HUDEP-2 (cell line): ENCODE results near the gene RNF157.
"Not testable (repeated sequence)": the region's sequence is repeated elsewhere in the genome, so short reads cannot be mapped to it uniquely, and the experiment has no call there.

Experiments
- DNase-seq, 76 experiments: peaks; one replicate each; lab custom pipeline; 2025; ENCODE audit not compliant: unreplicated experiment in 76 of 76; lab: John Stamatoyannopoulos, UW

The RNF157 gene

GRCh38 chr17:76255801-76256429 lies 15.6 kb upstream of the RNF157 start:
- DNase-seq = no peak

DNA sequence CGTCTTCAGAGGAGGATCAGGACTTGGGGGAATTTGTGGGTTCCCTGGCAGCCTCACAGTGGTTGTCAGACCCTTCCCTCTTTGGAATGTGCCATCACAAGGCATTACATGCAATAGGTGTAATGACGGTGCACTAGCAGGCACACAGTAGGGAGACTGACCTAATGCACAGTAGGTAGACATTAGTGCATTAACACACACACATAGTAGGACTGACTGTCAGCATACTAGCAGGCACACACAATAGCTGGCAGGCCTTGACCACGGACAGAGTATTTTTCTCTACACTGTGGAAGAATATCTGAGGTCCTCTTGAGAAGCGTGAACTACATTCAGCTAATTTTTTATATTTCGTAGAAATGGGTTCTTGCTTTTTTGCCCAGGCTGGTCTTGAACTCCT lies 14.0 kb upstream of the RNF157 start:
- DNase-seq = no peak

DNA sequence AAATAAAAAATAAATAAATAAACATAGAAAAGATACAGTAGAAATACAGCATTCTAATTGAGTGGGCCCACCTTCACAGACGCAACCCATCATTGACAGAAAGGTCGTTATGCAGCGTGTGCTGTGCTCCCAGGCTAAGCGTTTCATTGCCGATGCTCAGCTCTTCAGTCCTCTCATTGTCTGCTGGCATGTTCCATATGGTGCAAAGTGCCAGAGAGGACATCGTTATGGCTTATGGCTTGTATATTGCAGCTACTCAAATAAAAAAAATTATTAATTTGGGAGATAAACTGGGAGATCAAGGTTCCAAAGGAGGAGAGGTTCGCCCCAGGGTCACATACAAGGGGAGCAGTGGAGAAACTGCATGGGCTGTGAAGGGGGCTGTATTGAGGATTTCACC lies 13.5 kb upstream of the RNF157 start:
- no peak for DNase-seq

GRCh38 chr17:76252967-76253766 lies 12.9 kb upstream of the RNF157 start:
- DNase-seq = not testable (repeated sequence)

GRCh38 chr17:76252040-76252954 lies 12.0 kb upstream of the RNF157 start:
- no peak for DNase-seq

DNA sequence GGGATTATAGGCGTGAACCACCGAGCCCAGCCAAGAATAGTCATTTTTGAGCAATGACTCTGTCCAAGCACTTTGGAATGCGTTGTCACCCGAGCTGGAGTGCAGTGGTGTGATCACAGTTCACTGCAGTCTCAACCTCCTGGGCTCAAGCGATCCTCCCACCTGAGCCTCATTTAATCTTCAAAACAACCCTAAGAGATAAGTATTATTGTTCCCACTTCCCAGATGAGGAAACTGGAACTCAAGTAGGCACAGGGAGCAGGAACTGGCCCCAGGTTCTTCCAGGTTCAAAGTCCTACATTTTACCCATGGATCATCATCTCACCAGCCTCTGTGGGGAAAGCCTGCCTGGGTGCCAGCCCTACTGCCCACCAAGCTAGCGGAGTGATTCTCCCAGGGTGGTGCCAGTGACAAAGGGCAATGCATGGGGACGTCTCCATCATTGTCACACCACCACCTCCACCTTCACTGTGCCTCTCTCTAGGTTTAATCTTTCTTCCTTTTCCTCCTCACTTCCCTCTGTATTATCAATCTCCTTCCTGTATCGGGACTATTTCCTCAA lies 11.3 kb upstream of the RNF157 start:
- no peak for DNase-seq

DNA sequence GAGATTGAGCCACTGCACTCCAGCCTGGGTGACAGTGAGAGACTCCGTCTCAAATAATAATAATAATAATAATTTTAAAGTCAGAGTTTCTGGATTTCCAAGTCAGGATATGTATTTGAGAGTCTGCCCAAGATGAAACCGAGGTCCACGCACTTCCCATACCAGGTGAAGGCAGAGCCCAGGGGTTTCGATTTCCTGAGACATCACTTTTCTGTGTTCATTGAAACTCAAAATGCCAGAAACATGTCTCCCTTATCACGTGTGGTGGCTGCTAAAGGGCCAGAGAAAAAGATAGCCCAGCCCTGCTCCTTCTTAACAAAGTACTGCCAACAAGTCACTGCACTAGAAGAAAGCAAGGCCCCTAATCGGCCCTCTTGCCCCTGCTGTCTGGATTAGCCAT lies 9.8 kb upstream of the RNF157 start:
- DNase-seq = no peak

DNA sequence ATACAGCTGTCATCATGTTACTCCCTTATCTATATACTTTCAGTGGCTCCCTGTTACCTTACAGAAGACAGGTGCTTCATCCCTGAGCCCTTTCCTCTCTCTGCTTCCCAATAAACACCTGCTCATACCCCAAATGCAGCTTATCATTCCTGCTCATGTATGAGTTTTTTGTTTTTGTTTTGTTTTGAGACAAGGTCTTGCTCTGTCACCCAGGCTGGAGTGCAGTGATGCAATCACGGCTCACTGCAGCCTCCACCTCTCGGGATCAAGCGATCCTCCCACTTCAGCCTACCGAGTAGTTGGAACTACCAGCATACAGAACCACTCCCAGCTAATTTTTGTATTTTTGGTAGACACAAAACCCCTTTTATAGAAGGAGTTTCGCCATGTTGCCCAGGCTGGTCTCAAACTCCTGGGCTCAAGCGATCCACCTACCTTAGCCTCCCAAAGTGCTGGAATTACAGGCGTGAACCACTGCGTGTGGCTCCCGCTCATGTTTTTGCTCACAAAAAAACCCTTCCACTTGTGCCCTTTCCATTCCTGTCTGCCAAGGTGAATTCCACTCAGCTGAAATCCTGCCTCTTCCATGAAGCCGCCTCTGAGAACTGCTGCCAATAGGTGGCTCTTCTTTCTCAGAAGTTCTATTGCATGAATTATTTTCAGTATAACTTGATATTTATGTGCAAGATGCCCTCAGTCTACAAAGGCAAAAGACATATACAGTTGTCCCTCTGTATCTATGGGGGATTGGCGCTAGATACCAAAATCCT lies 7.9 kb upstream of the RNF157 start:
- no peak for DNase-seq

GRCh38 chr17:76247304-76247703 lies 7.0 kb upstream of the RNF157 start:
- DNase-seq = no peak

GRCh38 chr17:76246080-76247066 lies 6.1 kb upstream of the RNF157 start:
- no peak for DNase-seq

DNA sequence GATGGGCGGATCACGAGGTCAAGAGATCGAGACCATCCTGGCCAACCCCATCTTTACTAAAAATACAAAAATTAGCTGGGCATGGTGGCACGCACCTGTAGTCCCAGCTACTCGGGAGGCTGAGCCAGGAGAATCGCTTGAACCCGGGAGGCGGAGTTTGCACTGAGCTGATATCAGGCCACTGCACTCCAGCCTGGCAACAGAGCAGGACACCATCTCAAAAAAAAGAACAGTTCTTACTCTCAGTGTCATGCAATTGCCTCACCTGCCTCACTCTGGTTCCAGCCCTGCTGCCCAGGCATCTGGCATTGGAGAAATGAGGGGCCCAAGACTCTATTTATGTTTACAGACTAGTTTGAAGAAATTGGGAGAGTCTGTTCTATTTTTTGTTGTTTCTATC lies 4.4 kb upstream of the RNF157 start:
- not testable (repeated sequence) for DNase-seq

GRCh38 chr17:76243826-76244679 lies 3.8 kb upstream of the RNF157 start:
- DNase-seq = peak in 14 of 76 experiments; percentile 4 to 40 (median 14)

DNA sequence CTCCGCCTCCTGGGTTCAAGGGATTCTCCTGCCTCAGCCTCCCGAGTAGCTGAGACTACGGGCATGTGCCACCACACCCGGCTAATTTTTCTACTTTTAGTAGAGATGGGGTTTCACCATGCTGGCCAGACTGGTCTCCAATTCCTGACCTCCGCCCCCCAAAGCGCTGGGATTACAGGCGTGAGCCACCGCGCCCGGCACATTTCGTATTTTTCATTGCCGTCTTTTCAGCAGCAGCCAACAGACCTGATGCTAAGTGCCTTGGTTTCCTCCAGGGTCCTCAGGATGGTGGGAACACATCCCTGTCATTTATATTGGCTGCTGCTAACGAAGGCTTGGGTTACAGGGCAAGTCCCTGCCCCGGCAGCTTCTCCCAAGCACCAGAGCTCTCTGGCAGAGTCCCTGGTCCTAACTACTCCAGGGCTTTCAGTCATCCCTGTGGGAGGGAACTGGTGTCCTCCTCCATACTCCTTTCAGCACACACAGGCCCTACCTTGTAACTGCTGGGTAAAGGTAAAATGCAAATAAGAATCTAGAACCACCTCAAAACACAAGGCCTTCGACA lies 1.5 kb upstream of the RNF157 start:
- DNase-seq = no peak

DNA sequence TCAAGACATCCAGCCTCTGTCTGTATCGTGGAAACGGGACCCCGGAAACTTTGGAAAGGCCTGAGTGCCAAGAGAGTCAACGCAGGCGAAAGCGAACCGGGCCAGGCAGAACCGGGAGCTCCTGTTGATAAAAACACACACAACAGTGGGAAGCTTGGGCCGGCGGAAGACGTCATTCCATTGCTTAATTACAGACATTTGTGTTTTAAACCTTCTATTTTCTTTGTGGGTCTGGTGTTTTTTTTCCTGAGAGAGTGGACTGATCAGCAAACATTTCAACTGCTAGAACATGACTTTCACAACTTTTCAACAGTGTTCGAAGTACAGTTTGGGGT lies 878 bp upstream of the RNF157 start:
- DNase-seq = no peak

- no peak for DNase-seq
Measured at GRCh38 chr17:76239538-76240274, 587 bp downstream of the RNF157 start.

- no peak for DNase-seq
Measured at GRCh38 chr17:76238847-76239537, 1.3 kb downstream of the RNF157 start.

- no peak for DNase-seq
Measured at GRCh38 chr17:76237859-76238313, 2.4 kb downstream of the RNF157 start.
